WI38 (cell line): Measurements from ENCODE around the gene CEACAM16.
A peak's percentile ranks its signal among the peaks of the same experiment; 100 is the strongest.

Experiments used
- H3K4me3 ChIP-seq: 2 replicates; pipeline ENCODE4 v1.5.1; 2011; ENCODE audit warnings: low read depth, mild to moderate bottlenecking, control low read depth, low read length
- TF ChIP-seq, protein P1 (sequence below): IDR thresholded peaks from 2 replicates; pipeline ENCODE4 v1.5.1; 2012; ENCODE audit warnings: low read depth, mild to moderate bottlenecking, control low read depth, low read length

Gene CEACAM16, protein sequence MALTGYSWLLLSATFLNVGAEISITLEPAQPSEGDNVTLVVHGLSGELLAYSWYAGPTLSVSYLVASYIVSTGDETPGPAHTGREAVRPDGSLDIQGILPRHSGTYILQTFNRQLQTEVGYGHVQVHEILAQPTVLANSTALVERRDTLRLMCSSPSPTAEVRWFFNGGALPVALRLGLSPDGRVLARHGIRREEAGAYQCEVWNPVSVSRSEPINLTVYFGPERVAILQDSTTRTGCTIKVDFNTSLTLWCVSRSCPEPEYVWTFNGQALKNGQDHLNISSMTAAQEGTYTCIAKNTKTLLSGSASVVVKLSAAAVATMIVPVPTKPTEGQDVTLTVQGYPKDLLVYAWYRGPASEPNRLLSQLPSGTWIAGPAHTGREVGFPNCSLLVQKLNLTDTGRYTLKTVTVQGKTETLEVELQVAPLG

DNA sequence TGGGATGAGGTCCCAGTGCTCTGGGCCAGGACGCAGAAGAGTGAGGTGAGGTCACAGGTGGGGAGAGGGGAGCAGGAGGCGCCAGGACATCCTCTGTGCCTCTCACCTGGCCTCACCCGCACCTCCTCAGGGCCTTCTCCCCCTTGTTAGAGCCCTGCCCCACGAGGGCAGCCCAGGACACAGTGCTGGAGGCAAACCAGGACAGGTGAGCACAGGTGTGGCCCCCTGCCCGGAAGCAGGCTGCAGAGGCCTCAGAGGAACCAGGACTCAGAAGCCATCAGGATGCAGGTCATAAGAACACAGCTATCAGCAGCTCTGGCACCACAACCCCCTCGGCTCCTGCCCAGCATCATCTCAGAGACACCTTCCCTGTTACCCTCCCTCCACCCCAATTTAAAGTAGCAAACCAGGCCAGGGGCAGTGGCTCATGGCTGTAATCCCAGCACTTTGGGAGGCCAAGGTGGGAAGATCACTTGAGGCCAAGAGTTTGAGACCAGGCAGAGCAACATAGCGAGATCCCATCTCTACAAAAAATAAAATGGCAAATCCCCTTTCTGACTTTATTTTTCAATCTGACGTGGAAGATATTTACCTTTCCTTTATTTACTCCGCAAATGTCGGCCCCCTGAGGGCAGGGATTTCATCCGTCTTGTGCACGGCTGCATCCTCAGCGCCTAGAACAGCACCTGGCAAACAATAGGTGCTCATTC is at the start of gene CEACAM16:
CEACAM16 (plus strand) TSS at position 660 of the 710 bp plus-strand sequence. CDS start 2,306 bp downstream, outside the sequence.
- no peak within 1 kb of the TSS for H3K4me3 ChIP-seq
- TF ChIP-seq, protein P1, sequence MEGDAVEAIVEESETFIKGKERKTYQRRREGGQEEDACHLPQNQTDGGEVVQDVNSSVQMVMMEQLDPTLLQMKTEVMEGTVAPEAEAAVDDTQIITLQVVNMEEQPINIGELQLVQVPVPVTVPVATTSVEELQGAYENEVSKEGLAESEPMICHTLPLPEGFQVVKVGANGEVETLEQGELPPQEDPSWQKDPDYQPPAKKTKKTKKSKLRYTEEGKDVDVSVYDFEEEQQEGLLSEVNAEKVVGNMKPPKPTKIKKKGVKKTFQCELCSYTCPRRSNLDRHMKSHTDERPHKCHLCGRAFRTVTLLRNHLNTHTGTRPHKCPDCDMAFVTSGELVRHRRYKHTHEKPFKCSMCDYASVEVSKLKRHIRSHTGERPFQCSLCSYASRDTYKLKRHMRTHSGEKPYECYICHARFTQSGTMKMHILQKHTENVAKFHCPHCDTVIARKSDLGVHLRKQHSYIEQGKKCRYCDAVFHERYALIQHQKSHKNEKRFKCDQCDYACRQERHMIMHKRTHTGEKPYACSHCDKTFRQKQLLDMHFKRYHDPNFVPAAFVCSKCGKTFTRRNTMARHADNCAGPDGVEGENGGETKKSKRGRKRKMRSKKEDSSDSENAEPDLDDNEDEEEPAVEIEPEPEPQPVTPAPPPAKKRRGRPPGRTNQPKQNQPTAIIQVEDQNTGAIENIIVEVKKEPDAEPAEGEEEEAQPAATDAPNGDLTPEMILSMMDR, result no peak

DNA sequence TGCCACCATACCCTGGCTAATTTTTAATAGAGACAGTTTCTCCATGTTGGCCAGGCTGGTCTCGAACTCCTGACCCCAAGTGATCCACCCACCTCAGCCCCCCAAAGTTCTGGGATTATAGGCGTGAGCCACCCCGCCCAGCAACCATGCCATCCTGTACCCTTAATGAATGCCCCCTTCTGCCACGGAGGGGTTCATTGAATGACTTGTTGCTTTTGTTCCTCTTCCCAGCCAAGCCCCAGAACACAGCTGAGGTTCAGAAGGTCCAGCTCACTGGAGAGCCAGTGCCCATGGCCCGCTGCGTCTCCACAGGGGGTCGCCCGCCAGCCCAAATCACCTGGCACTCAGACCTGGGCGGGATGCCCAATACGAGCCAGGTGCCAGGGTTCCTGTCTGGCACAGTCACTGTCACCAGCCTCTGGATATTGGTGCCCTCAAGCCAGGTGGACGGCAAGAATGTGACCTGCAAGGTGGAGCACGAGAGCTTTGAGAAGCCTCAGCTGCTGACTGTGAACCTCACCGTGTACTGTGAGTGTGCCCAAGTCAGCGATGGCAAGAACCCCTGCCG is 49.3 kb upstream of the CEACAM16 start:
- TF ChIP-seq, protein P1, result no peak
- H3K4me3 ChIP-seq, result no peak overlapping the region

DNA sequence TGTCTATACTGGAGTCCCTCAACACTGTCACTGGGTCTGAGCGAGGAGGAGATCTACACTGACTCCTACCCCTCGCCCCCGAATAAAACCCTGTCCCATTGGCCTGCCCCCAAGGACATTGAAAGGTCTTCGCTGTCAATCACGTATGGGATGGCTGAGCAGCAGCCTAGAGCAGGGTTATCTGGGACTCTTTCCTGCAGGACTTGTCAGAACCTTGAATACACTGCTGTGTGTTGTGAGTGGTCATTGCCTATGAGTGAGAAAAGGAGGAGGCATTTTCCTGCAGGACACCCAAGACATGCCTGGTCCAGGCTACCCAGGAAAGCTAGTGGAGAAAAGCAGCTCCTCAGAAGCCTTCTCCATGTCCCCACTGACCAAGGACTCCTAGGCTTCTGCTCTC is 45.6 kb upstream of the CEACAM16 start:
- TF ChIP-seq, protein P1, result no peak
- H3K4me3 ChIP-seq, result no peak overlapping the region

DNA sequence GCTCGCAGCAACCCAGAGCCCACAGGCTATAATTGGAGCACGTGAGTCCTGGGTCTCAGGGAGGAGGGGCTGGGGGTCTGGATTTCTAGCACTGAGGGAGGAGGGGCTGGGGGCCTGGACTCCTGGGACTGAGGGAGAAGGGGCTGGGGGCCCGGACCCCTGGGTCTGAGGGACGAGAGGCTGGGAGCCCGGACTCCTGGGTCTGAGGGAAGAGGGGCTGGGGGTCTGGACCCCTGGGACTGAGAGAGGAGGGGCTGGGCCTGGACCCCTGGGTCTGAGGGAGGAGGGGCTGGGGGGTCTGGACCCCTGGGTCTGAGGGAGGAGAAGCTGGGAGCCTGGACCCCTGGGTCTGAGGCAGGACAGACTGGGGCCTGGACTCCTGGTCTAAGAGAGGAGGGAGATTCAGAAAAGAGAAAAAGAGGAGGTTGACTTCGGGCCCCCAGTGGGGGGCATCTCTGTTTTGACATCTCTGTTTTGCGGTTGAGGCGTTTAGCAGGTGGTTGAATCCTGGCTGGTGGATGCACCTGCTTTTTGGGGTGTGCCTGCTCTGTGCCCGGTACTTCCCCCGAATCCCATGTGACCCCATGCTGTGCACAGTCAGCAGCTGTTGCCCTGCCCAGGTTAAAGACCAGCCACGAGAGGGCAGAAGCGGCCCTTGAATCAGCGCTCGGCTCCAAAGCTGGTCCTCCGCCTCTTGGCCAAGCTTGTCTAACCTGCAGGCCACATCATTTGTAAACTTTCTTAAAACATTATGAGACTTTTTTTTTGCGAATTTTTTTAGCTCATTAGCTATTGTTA is 44.8 kb upstream of the CEACAM16 start:
- H3K4me3 ChIP-seq, result no peak overlapping the region
- TF ChIP-seq, protein P1, result no peak

DNA sequence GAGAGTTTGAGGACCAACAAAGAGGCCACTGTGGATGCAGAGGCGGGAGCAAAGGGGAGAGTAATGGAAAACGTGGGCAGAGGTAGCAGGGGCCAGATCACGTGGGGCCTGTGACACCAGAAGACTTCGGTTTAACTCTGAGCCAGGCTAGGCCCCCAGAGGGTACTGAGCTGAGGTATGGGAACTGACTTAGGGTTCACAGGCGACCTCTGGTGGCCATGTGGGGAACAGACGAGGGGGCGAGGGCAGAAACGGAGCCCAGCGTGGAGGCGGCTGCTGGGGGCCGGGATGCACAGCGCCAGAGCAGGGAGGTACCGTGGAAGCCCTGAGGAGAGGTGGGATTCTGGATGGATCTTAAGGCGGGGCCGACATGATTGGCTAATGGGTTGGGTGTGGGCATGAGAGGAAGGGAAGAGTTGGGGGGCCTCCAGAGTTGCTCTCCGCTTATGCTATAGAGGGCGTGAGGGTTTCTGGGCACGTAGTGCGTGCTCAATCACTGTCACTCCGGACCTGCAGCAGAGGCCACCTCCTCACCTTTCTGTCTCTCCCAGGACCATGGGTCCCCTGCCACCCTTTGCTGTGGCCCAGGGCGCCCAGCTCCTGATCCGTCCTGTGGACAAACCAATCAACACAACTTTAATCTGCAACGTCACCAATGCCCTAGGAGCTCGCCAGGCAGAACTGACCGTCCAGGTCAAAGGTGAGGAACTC is 41.6 kb upstream of the CEACAM16 start:
- H3K4me3 ChIP-seq, result no peak overlapping the region
- TF ChIP-seq, protein P1, result peak; percentile 79

DNA sequence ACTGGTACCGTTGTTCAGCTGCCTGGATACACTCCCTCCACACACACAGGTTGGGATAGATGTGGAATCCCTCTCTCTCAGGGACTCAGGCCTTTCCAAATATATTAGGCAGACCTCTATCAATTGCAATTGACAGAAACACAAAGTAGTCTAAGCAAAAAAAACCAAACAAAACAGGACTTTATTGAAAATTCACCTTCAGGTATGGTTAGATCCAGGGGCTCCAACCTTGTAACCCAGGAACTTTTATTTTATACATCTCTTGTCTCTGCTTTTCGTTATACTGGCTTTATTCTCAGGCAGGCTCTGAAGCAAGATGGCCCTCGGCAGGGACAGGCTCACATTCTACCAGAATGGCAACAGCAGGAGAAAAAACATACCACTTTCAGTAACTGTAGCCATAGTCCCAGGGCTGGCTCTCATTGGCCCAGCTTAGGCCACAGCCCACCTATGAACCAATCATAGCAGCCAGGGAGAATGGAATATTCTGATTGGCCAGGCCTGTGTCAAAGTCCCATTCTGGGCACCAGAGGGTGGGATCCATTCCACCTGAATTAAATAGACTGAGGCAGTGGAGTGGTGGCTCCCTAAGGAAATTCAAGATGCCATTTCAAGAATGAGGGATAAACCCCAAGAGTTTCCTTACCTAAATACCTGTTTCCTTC is 40.8 kb upstream of the CEACAM16 start:
- no peak overlapping the region for H3K4me3 ChIP-seq
- TF ChIP-seq, protein P1, result no peak
